A549 (cell line): ENCODE data around the gene ATL2.

Source experiments
- CEBPB ChIP-seq, 2 experiments: fragments of >200 bp in 1 of 2; sonication (Bioruptor Twin) in 1 of 2; formaldehyde crosslinking in 1 of 2; IDR thresholded peaks; 2 replicates each; pipeline ENCODE4 v1.6.1; 2012 to 2016
- CTCF ChIP-seq: fragments of >200 bp; sonication (Bioruptor Twin); formaldehyde crosslinking; IDR thresholded peaks from 3 replicates; pipeline ENCODE4 v1.5.1; 2016
- HMGXB4 ChIP-seq: fragments of 250-450 bp; sonication (Bioruptor Pico); IDR thresholded peaks from 2 replicates; pipeline ENCODE4 v1.5.0; 2021; ENCODE audit warnings: mild to moderate bottlenecking, moderate library complexity, borderline replicate concordance
- KDM1A ChIP-seq: fragments of 200-600 bp; sonication (generic); IDR thresholded peaks from 2 replicates; pipeline ENCODE4 v1.6.1; 2016; ENCODE audit warnings: low read depth, mild to moderate bottlenecking
- POLR2A ChIP-seq: IDR thresholded peaks from 2 replicates; pipeline ENCODE4 v1.6.1; 2012; ENCODE audit warnings: mild to moderate bottlenecking, low read length
- RCOR1 ChIP-seq: fragments of 150-350 bp; IDR thresholded peaks from 2 replicates; pipeline ENCODE4 v1.6.1; 2014; ENCODE audit warnings: antibody characterized with exemption, low read length, low read depth

- TF ChIP-seq CEBPB (IDR thresholded peaks at IDR 0.05) (no peak), POLR2A (no peak), HMGXB4 (no peak), KDM1A (no peak), RCOR1 (no peak), CTCF (no peak)
These were observed 111.6 kb downstream of the ATL2 start for GRCh38 chr2:38265461-38265860.
